Effector memory CD8-positive, alpha-beta T cell (primary cell): ENCODE results near the gene RBMS1.

ENCODE experiments used
- ATAC-seq: fragments of 150-1000 bp; cut with Tn5 transposase; replicated peaks from 2 replicates; pipeline ENCODE4 v1.10.0; 2021; ENCODE audit warnings: mild to moderate bottlenecking, moderate library complexity
- DNase-seq, 3 experiments: peaks; one replicate each; pipeline ENCODE4 v3.0.0; 2021
- H3K27ac Mint-ChIP-seq, 2 donors: one replicate each; pipeline ENCODE4 v1.8.0; 2022; ENCODE audit warnings: mild to moderate bottlenecking in 2 of 2, mixed read lengths in 2 of 2, moderate library complexity in 2 of 2
- H3K27me3 Mint-ChIP-seq, 2 donors: one replicate each; pipeline ENCODE4 v1.8.0; 2022; ENCODE audit warnings: mixed read lengths in 2 of 2
- H3K36me3 Mint-ChIP-seq: one replicate; pipeline ENCODE4 v1.8.0; 2022; ENCODE audit warnings: mild to moderate bottlenecking, moderate library complexity, mixed read lengths; ENCODE audit not compliant: insufficient read depth
- H3K4me1 Mint-ChIP-seq, 2 donors: one replicate each; pipeline ENCODE4 v1.8.0; 2022; ENCODE audit warnings: low read depth in 2 of 2, mixed read lengths in 2 of 2
- H3K4me3 Mint-ChIP-seq, 2 donors: one replicate each; pipeline ENCODE4 v1.8.0; 2022; ENCODE audit warnings: mild to moderate bottlenecking in 2 of 2, mixed read lengths in 2 of 2, moderate library complexity in 2 of 2
- H3K9me3 Mint-ChIP-seq, 2 donors: one replicate each; pipeline ENCODE4 v1.8.0; 2022; ENCODE audit warnings: mixed read lengths in 2 of 2

The RBMS1 gene

GRCh38 chr2:160222546-160223283 lies 270.9 kb downstream of the RBMS1 start:
- no peak overlapping the region for H3K27ac Mint-ChIP-seq
- no peak overlapping the region for H3K4me3 Mint-ChIP-seq
- no peaks in the 10 kb centered on the region for H3K9me3 Mint-ChIP-seq
- H3K4me1 Mint-ChIP-seq = peaks cover 4 to 12% of the 10 kb centered on the region in 2 donors
- DNase-seq (no peak), ATAC-seq (no peak)
- H3K27me3 Mint-ChIP-seq = peaks cover 14 to 37% of the 10 kb centered on the region in 2 donors
- no peaks in the 10 kb centered on the region for H3K36me3 Mint-ChIP-seq
